SU-DHL-6 (cell line): ENCODE data around the gene DACH2.

ENCODE experiments used
- EZH2phosphoT487 ChIP-seq: fragments of 200-600 bp; sonication (generic), shearing (Covaris generic); conservative IDR thresholded peaks from 2 replicates; pipeline ENCODE4 v1.6.1; 2018; ENCODE audit warnings: mild to moderate bottlenecking, antibody characterized with exemption, low read length, moderate library complexity, mixed read lengths
- TF ChIP-seq, protein P1 (sequence below): fragments of 200-600 bp; sonication (generic); IDR thresholded peaks from one replicate; pipeline ENCODE4 v1.5.1; 2017; ENCODE audit warnings: antibody characterized with exemption, mild to moderate bottlenecking, low read length, moderate library complexity; ENCODE audit not compliant: insufficient read depth, poor library complexity, severe bottlenecking

DNA sequence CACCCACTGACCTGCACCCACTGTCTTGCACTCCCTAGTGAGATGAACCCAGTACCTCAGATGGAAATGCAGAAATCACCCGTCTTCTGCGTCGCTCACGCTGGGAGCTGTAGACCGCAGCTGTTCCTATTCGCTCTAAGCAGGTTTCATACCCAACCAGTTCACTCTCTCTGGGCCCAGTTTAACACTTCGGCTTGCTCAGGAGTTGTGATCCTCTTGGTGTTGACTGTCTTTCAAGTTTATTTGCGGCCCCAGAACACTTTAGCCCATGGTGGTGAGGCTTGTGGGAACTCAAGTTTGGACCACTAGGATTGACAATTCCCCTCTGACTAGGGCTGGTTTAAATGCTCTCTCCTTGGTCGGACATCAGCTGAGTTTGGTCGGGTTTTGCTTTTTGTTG is 147.0 kb downstream of the DACH2 start:
- TF ChIP-seq, protein P1, sequence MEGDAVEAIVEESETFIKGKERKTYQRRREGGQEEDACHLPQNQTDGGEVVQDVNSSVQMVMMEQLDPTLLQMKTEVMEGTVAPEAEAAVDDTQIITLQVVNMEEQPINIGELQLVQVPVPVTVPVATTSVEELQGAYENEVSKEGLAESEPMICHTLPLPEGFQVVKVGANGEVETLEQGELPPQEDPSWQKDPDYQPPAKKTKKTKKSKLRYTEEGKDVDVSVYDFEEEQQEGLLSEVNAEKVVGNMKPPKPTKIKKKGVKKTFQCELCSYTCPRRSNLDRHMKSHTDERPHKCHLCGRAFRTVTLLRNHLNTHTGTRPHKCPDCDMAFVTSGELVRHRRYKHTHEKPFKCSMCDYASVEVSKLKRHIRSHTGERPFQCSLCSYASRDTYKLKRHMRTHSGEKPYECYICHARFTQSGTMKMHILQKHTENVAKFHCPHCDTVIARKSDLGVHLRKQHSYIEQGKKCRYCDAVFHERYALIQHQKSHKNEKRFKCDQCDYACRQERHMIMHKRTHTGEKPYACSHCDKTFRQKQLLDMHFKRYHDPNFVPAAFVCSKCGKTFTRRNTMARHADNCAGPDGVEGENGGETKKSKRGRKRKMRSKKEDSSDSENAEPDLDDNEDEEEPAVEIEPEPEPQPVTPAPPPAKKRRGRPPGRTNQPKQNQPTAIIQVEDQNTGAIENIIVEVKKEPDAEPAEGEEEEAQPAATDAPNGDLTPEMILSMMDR, result no peak
- TF ChIP-seq EZH2phosphoT487, result no peak
